OCI-LY7 (cell line): ENCODE results near the gene HDAC7. TPM values are rescaled to one million over a fixed set of nuclear protein-coding genes. Genes with fewer than 3 reads are reported as not detected.

Experiments used
- BruUV-seq: library from RNA; stranded (reverse); fragments of 400-500 nt; replicated peaks from 2 replicates; lab custom pipeline; 2021; lab: Mats Ljungman, UMichigan
- CTCF ChIA-PET: fragments of 300-600 bp; sonication (Branson Sonifier 250); formaldehyde crosslinking; loops from one replicate; lab custom pipeline; 2022; ENCODE audit warnings: antibody characterized with exemption; ENCODE audit not compliant: unreplicated experiment; lab: Charles Lee
- POLR2A ChIA-PET: fragments of 300-600 bp; sonication (Branson Sonifier 250); formaldehyde crosslinking; loops from one replicate; lab custom pipeline; 2022; ENCODE audit warnings: antibody characterized with exemption; lab: Charles Lee
- DNase-seq: peaks from one replicate; pipeline ENCODE4 v3.0.0-alpha.2; 2015; ENCODE audit warnings: low spot score
- H2AFZ ChIP-seq: fragments of 200-600 bp; sonication (generic), shearing (Covaris generic); 2 replicates; pipeline ENCODE4 v1.6.1; 2014; ENCODE audit warnings: mild to moderate bottlenecking, antibody characterized with exemption, low read length, moderate library complexity
- H3K27ac ChIP-seq: fragments of 200-600 bp; sonication (generic); 2 replicates; pipeline ENCODE4 v1.5.1; 2014; ENCODE audit warnings: mixed run types, low read depth, mild to moderate bottlenecking, moderate library complexity, low read length, inconsistent platforms; ENCODE audit not compliant: poor library complexity, severe bottlenecking
- H3K36me3 ChIP-seq: fragments of 200-600 bp; sonication (generic); 2 replicates; pipeline ENCODE4 v1.6.1; 2014; ENCODE audit warnings: mild to moderate bottlenecking, antibody characterized with exemption, low read length, moderate library complexity, mixed read lengths; ENCODE audit not compliant: insufficient read depth
- H3K4me1 ChIP-seq: fragments of 200-600 bp; sonication (generic); 2 replicates; pipeline ENCODE4 v1.5.1; 2014; ENCODE audit warnings: mild to moderate bottlenecking, low read length; ENCODE audit not compliant: insufficient read depth, poor library complexity, severe bottlenecking
- H3K4me2 ChIP-seq: fragments of 200-600 bp; sonication (generic); 2 replicates; pipeline ENCODE4 v1.6.1; 2014; ENCODE audit warnings: mild to moderate bottlenecking, low read length
- H3K4me3 ChIP-seq: fragments of 200-600 bp; sonication (generic); 2 replicates; pipeline ENCODE4 v1.5.1; 2014; ENCODE audit warnings: mild to moderate bottlenecking, low read depth, low read length; ENCODE audit not compliant: poor library complexity, severe bottlenecking
- H3K79me2 ChIP-seq: fragments of 200-600 bp; sonication (generic); 2 replicates; pipeline ENCODE4 v1.6.1; 2016; ENCODE audit warnings: low read depth, mild to moderate bottlenecking, low read length, moderate library complexity, mixed read lengths; ENCODE audit not compliant: insufficient read depth
- H3K9me2 ChIP-seq: fragments of 200-600 bp; sonication (generic); 2 replicates; pipeline ENCODE4 v1.6.1; 2016; ENCODE audit warnings: mild to moderate bottlenecking, low read length, mixed read lengths; ENCODE audit not compliant: insufficient read depth
- H3K9me3 ChIP-seq: fragments of 200-600 bp; sonication (generic); 2 replicates; pipeline ENCODE4 v1.6.1; 2014; ENCODE audit warnings: mild to moderate bottlenecking, mixed run types, low read length, mixed read lengths
- H4K20me1 ChIP-seq: fragments of 200-600 bp; sonication (generic); 2 replicates; pipeline ENCODE4 v1.6.1; 2014; ENCODE audit warnings: mild to moderate bottlenecking, antibody characterized with exemption, low read length, moderate library complexity, mixed read lengths; ENCODE audit not compliant: insufficient read depth
- CTCF ChIP-seq: fragments of 200-600 bp; sonication (generic); conservative IDR thresholded peaks from 2 replicates; pipeline ENCODE4 v1.5.1; 2014; ENCODE audit warnings: mild to moderate bottlenecking, antibody characterized with exemption, low read length, moderate library complexity, mixed read lengths
- EZH2phosphoT487 ChIP-seq: fragments of 200-600 bp; sonication (generic); IDR thresholded peaks from 2 replicates; pipeline ENCODE4 v1.6.1; 2018; ENCODE audit warnings: low read depth, borderline replicate concordance, mild to moderate bottlenecking, mixed run types, antibody characterized with exemption, low read length, moderate library complexity, mixed read lengths
- intact Hi-C: fragments of 100-400 bp; cut with micrococcal nuclease; formaldehyde crosslinking; loops from one replicate; pipeline ENCODE4 v1.10.0; 2022; ENCODE audit not compliant: unreplicated experiment
- total RNA-seq, 2 experiments: library from RNA; depleted of rRNA in 1 of 2; stranded (reverse); fragments of >200 nt in 1 of 2; shearing (Covaris generic) in 1 of 2; gene quantifications; 2 replicates each; pipeline ENCODE4 v1.2.3, GENCODE V29; 2014 to 2022

Gene HDAC7
- total RNA-seq, 2 experiments from 2014 or later = 45.9 to 131 TPM

- peaks cover 9% of the 10 kb centered on the region; the same call in 1 of the 2 replicates for H3K36me3 ChIP-seq
- H3K4me3 ChIP-seq = peak overlapping the region; percentile 83
- TF ChIP-seq CTCF (peak; percentile 67), EZH2phosphoT487 (no peak)
- BruUV-seq = no TSS peak
- intact Hi-C loops = loop anchor here (1.0 kb wide), 2 partner anchors 11 to 16 kb away; no protein-coding TSS in a partner anchor
- peaks cover 72% of the 10 kb centered on the region for H3K4me1 ChIP-seq
- H4K20me1 ChIP-seq = 0 out of 2 replicates have a peak, but pooled peaks cover 3% of the 10 kb centered on the region
- H3K79me2 ChIP-seq = peaks cover 50% of the 10 kb centered on the region
- peak overlapping the region; percentile 98 for H3K4me2 ChIP-seq
- no peak overlapping the region for H2AFZ ChIP-seq
- peak; percentile 64 for DNase-seq
- no peaks in the 10 kb centered on the region for H3K9me3 ChIP-seq
- ChIA-PET CTCF (interaction anchor here (1.4 to 5.5 kb wide), 3 partner anchors 14 to 111 kb away, joined by 3 to 85 read pairs (median 5); no protein-coding TSS in a partner anchor), POLR2A (interaction anchor here (1.0 to 7.9 kb wide), 6 partner anchors 9 to 600 kb away, joined by 4 to 239 read pairs (median 5); no protein-coding TSS in a partner anchor)
- H3K27ac ChIP-seq = peak overlapping the region; percentile 96
- H3K9me2 ChIP-seq = no peaks in the 10 kb centered on the region
Measured at GRCh38 chr12:47819138-47819895, 386 bp downstream of the HDAC7 start.

GRCh38 chr12:47818467-47819137 lies 1.1 kb downstream of the HDAC7 start:
- peak overlapping the region; percentile 83 for H3K4me3 ChIP-seq
- peak overlapping the region; percentile 98 for H3K4me2 ChIP-seq
- no peaks in the 10 kb centered on the region for H3K9me3 ChIP-seq
- no peaks in the 10 kb centered on the region for H3K9me2 ChIP-seq
- H3K4me1 ChIP-seq = peaks cover 72% of the 10 kb centered on the region
- intact Hi-C loops = loop anchor here (1.0 kb wide), 2 partner anchors 10 to 17 kb away; no protein-coding TSS in a partner anchor
- BruUV-seq = no TSS peak
- peaks cover 57% of the 10 kb centered on the region for H3K79me2 ChIP-seq
- peak overlapping the region; percentile 96 for H3K27ac ChIP-seq
- ChIA-PET POLR2A (interaction anchor here (1.6 to 7.9 kb wide), 4 partner anchors 10 to 599 kb away, joined by 4 to 239 read pairs (median 20); no protein-coding TSS in a partner anchor), CTCF (interaction anchor here (1.1 to 5.5 kb wide), 7 partner anchors 15 to 111 kb away, joined by 3 to 85 read pairs (median 5); no protein-coding TSS in a partner anchor)
- no peak overlapping the region for H2AFZ ChIP-seq
- no peak for TF ChIP-seq CTCF
- no peak for TF ChIP-seq EZH2phosphoT487
- peaks cover 13% of the 10 kb centered on the region; the same call in 1 of the 2 replicates for H3K36me3 ChIP-seq
- DNase-seq = peak; percentile 46
- 0 out of 2 replicates have a peak, but pooled peaks cover 3% of the 10 kb centered on the region for H4K20me1 ChIP-seq
